Measurements from ENCODE around the gene GEMIN5. TPM values are rescaled to one million over a fixed set of nuclear protein-coding genes. Genes with fewer than 3 reads are reported as not detected.
"Not testable (repeated sequence)": the region's sequence is repeated elsewhere in the genome, so short reads cannot be mapped to it uniquely, and the experiment has no call there.

Gene GEMIN5
- total RNA-seq, 1 donor from 2014 or later: 14.8 TPM

DNA sequence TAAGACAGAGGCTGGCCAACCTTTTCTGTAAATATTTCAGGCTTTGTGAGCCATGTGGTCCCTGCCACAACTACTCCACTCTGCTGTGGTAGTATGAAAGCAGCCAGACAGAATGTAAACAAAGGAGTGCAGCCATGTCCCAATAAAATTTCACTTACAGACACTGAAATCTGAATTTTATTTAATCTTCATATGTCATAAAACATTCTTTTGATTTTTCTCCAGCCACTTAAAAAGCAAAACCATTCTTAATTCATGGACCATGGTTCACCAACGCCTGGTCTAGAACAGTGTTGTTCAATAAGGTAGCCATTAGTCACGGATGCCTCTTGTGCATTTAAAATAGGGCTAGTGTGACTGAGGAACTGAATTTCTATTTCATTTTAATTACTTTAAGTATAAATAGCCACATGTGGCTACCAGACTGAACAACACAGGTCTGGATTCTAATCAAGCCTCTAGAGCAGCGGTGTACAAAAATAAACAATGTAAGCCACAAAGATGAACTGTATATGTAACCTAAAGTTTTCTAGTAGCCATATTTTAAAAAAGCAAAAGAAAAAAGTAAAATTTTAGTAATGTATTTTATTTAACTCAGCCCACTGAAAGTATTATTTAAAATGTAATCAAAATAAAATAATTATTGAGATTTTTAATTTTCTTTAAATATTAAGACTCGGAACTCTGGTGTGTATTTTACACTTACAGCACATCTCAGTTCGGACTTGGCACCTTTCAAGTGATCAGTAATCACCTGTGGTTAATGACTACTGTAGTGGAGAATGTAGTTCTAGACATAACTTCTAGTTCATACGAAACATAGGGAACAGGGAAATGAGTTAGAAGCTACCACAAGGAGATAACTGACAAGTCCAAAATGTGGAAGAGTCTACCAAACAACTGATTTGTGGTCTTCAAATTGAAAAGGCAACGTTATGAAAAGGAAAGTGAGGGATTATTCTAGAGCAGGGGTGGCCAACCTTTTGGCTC, 14.3 kb downstream of the GEMIN5 start:
- H3K9me3 Mint-ChIP-seq (ENCODE audit: unreplicated experiment): no peaks in the 10 kb centered on the region
- Histone ChIP-seq H2AFZ (ENCODE audit: low read depth, low read length) (no peak overlapping the region), H3K4me2 (ENCODE audit: low read length) (no peak overlapping the region), H3K4me1 (ENCODE audit: insufficient read depth, low read length) (no peaks in the 10 kb centered on the region), H4K20me1 (ENCODE audit: insufficient read depth, low read length) (no peaks in the 10 kb centered on the region), H3K27ac (ENCODE audit: low read depth, low read length) (peak overlapping the region; percentile 37), H3K27me3 (ENCODE audit: insufficient read depth, low read length) (no peaks in the 10 kb centered on the region), H3K79me2 (ENCODE audit: insufficient read depth, low read length) (no peaks in the 10 kb centered on the region), H3K9me3 (ENCODE audit: insufficient read depth, low read depth, low read length) (no peaks in the 10 kb centered on the region), H3K36me3 (ENCODE audit: insufficient read depth, low read length) (peaks cover 32% of the 10 kb centered on the region), H3K4me3 (ENCODE audit: insufficient read depth, low read depth, low read length) (no peak overlapping the region), H3K9ac (ENCODE audit: low read length) (no peak overlapping the region)
- H3K27ac Mint-ChIP-seq (ENCODE audit: unreplicated experiment): peak overlapping the region; percentile 72
- DNase-seq (ENCODE audit: low read depth) (peak; percentile 88), FAIRE-seq (no peak)
- no peak for TF ChIP-seq EZH2 (IDR thresholded peaks at IDR 0.05; ENCODE audit: insufficient read depth, low read length)
- peaks cover 6% of the 10 kb centered on the region for H3K4me1 Mint-ChIP-seq (ENCODE audit: low read depth, unreplicated experiment)
- no peaks in the 10 kb centered on the region for H3K27me3 Mint-ChIP-seq (ENCODE audit: low read depth, unreplicated experiment)
- H3K36me3 Mint-ChIP-seq (ENCODE audit: low read depth, unreplicated experiment): peaks cover 15% of the 10 kb centered on the region
- H3K4me3 Mint-ChIP-seq (ENCODE audit: unreplicated experiment): no peak overlapping the region

GRCh38 chr5:154917757-154918156, 20.3 kb downstream of the GEMIN5 start:
- TF ChIP-seq EZH2 (IDR thresholded peaks at IDR 0.05; ENCODE audit: insufficient read depth, low read length) (no peak), CTCF (IDR thresholded peaks at IDR 0.05; ENCODE audit: insufficient read depth, low read depth, low read length) (no peak)
- Mint-ChIP-seq H3K36me3 (ENCODE audit: low read depth, unreplicated experiment) (peaks cover 2% of the 10 kb centered on the region), H3K27ac (ENCODE audit: unreplicated experiment) (no peak overlapping the region), H3K9me3 (ENCODE audit: unreplicated experiment) (no peaks in the 10 kb centered on the region), H3K4me3 (ENCODE audit: unreplicated experiment) (no peak overlapping the region), H3K27me3 (ENCODE audit: low read depth, unreplicated experiment) (no peaks in the 10 kb centered on the region), H3K4me1 (ENCODE audit: low read depth, unreplicated experiment) (no peaks in the 10 kb centered on the region)
- Histone ChIP-seq H3K27me3 (ENCODE audit: insufficient read depth, low read length) (no peaks in the 10 kb centered on the region), H3K36me3 (ENCODE audit: insufficient read depth, low read length) (peaks cover 29% of the 10 kb centered on the region), H2AFZ (ENCODE audit: low read depth, low read length) (no peak overlapping the region), H3K27ac (ENCODE audit: low read depth, low read length) (no peak overlapping the region), H3K4me1 (ENCODE audit: insufficient read depth, low read length) (no peaks in the 10 kb centered on the region), H3K4me3 (ENCODE audit: insufficient read depth, low read depth, low read length) (no peak overlapping the region), H3K9me3 (ENCODE audit: insufficient read depth, low read depth, low read length) (no peaks in the 10 kb centered on the region), H3K79me2 (ENCODE audit: insufficient read depth, low read length) (no peaks in the 10 kb centered on the region), H3K4me2 (ENCODE audit: low read length) (no peak overlapping the region), H3K9ac (ENCODE audit: low read length) (no peak overlapping the region), H4K20me1 (ENCODE audit: insufficient read depth, low read length) (no peaks in the 10 kb centered on the region)
- FAIRE-seq (no peak), DNase-seq (ENCODE audit: low read depth) (no peak)

DNA sequence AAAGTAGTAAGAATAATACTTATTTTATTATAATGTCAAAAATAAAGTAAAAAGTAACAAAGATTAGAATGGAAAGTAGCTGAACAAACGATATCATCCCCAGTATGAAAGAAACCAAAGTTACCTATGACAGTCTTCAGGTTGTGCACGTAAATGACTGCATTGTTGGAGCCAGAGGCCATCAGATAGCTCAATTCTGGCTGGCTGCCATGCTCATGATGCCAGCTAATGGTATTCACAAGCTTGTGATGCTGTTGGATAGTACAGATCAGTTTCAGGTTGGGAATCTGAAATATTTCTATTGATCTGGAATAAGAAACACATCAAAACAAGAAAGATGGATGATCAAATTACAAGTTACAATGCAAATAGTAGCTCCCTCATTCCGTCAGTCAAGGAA, 21.1 kb downstream of the GEMIN5 start:
- H3K27ac ChIP-seq (ENCODE audit: low read depth, low read length): no peak overlapping the region
- no peak overlapping the region for H3K4me2 ChIP-seq (ENCODE audit: low read length)
- peaks cover 38% of the 10 kb centered on the region for H3K36me3 ChIP-seq (ENCODE audit: insufficient read depth, low read length)
- H3K27me3 ChIP-seq (ENCODE audit: insufficient read depth, low read length): no peaks in the 10 kb centered on the region
- no peaks in the 10 kb centered on the region for H4K20me1 ChIP-seq (ENCODE audit: insufficient read depth, low read length)
- H3K4me1 Mint-ChIP-seq (ENCODE audit: low read depth, unreplicated experiment): no peaks in the 10 kb centered on the region
- no peak for FAIRE-seq
- no peak overlapping the region for H3K27ac Mint-ChIP-seq (ENCODE audit: unreplicated experiment)
- H3K4me3 ChIP-seq (ENCODE audit: insufficient read depth, low read depth, low read length): no peak overlapping the region
- H3K9me3 Mint-ChIP-seq (ENCODE audit: unreplicated experiment): no peaks in the 10 kb centered on the region
- H3K9ac ChIP-seq (ENCODE audit: low read length): no peak overlapping the region
- H3K4me3 Mint-ChIP-seq (ENCODE audit: unreplicated experiment): no peak overlapping the region
- peaks cover 5% of the 10 kb centered on the region for H3K36me3 Mint-ChIP-seq (ENCODE audit: low read depth, unreplicated experiment)
- no peaks in the 10 kb centered on the region for H3K9me3 ChIP-seq (ENCODE audit: insufficient read depth, low read depth, low read length)
- no peaks in the 10 kb centered on the region for H3K4me1 ChIP-seq (ENCODE audit: insufficient read depth, low read length)
- DNase-seq (ENCODE audit: low read depth): no peak
- H2AFZ ChIP-seq (ENCODE audit: low read depth, low read length): no peak overlapping the region
- H3K27me3 Mint-ChIP-seq (ENCODE audit: low read depth, unreplicated experiment): no peaks in the 10 kb centered on the region
- TF ChIP-seq EZH2 (IDR thresholded peaks at IDR 0.05; ENCODE audit: insufficient read depth, low read length) (no peak), CTCF (IDR thresholded peaks at IDR 0.05; ENCODE audit: insufficient read depth, low read depth, low read length) (no peak)
- no peaks in the 10 kb centered on the region for H3K79me2 ChIP-seq (ENCODE audit: insufficient read depth, low read length)

DNA sequence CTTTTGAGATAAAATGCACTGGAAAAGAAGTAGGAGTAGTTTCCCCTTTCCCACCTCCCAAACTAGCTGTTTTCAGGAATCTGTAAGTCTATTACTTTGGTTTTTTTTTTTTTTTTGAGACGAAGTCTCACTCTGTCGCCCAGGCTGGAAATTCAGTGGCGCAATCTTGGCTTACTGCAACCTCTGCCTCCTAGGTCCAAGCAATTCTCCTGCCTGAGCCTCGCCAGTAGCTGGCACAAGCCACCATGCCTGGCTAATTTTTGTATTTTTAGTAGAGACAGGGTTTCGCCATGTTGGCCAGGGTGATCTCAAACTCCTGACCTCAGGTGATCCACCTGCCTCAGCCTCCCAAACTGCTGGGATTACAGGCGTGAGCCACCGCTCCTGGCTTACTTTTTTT, 32.4 kb downstream of the GEMIN5 start:
- H3K9ac ChIP-seq (ENCODE audit: low read length); H3K4me1 ChIP-seq (ENCODE audit: insufficient read depth, low read length); H3K27me3 ChIP-seq (ENCODE audit: insufficient read depth, low read length); H3K9me3 ChIP-seq (ENCODE audit: insufficient read depth, low read depth, low read length); H3K79me2 ChIP-seq (ENCODE audit: insufficient read depth, low read length); H4K20me1 ChIP-seq (ENCODE audit: insufficient read depth, low read length); H3K27me3 Mint-ChIP-seq (ENCODE audit: low read depth, unreplicated experiment); H3K4me2 ChIP-seq (ENCODE audit: low read length); H3K27ac ChIP-seq (ENCODE audit: low read depth, low read length); H3K27ac Mint-ChIP-seq (ENCODE audit: unreplicated experiment); H3K9me3 Mint-ChIP-seq (ENCODE audit: unreplicated experiment); H3K4me3 Mint-ChIP-seq (ENCODE audit: unreplicated experiment); H3K4me1 Mint-ChIP-seq (ENCODE audit: low read depth, unreplicated experiment); H3K4me3 ChIP-seq (ENCODE audit: insufficient read depth, low read depth, low read length); DNase-seq (ENCODE audit: low read depth); FAIRE-seq; H2AFZ ChIP-seq (ENCODE audit: low read depth, low read length): not testable (repeated sequence)
- peaks cover 13% of the 10 kb centered on the region for H3K36me3 Mint-ChIP-seq (ENCODE audit: low read depth, unreplicated experiment)
- H3K36me3 ChIP-seq (ENCODE audit: insufficient read depth, low read length): peaks cover 48% of the 10 kb centered on the region

Measured in astrocyte (in vitro differentiated cells and primary cell).